Smooth muscle cell (in vitro differentiated cells): Measurements from ENCODE around the gene ZNF579. TPM values are rescaled to one million over a fixed set of nuclear protein-coding genes. Genes with fewer than 3 reads are reported as not detected.

Experiments used
- DNase-seq: peaks from one replicate; lab custom pipeline; 2025; ENCODE audit not compliant: unreplicated experiment; lab: John Stamatoyannopoulos, UW
- H2AFZ ChIP-seq: fragments of 200-600 bp; sonication (generic); 2 replicates; pipeline ENCODE4 v1.6.0; 2016; ENCODE audit warnings: antibody characterized with exemption, low read depth, mild to moderate bottlenecking
- H3F3A ChIP-seq: fragments of 200-600 bp; sonication (generic); 2 replicates; pipeline ENCODE4 v1.6.0; 2017; ENCODE audit warnings: antibody characterized with exemption, low read depth
- H3K27ac ChIP-seq: fragments of 200-600 bp; sonication (generic); 2 replicates; pipeline ENCODE4 v1.5.1; 2016; ENCODE audit warnings: low read depth, mild to moderate bottlenecking
- H3K27me3 ChIP-seq: fragments of 200-600 bp; sonication (generic); 2 replicates; pipeline ENCODE4 v1.6.1; 2016; ENCODE audit warnings: low read depth, mild to moderate bottlenecking
- H3K36me3 ChIP-seq: fragments of 200-600 bp; sonication (generic); 2 replicates; pipeline ENCODE4 v1.5.1; 2016; ENCODE audit warnings: low read depth
- H3K4me1 ChIP-seq: fragments of 200-600 bp; sonication (generic); 2 replicates; pipeline ENCODE4 v1.5.1; 2016; ENCODE audit warnings: low read depth
- H3K4me2 ChIP-seq: fragments of 200-600 bp; sonication (generic); 2 replicates; pipeline ENCODE4 v1.6.0; 2016; ENCODE audit warnings: mild to moderate bottlenecking
- H3K4me3 ChIP-seq: fragments of 200-600 bp; sonication (generic); 2 replicates; pipeline ENCODE4 v1.5.1; 2016; ENCODE audit warnings: mild to moderate bottlenecking
- H3K79me2 ChIP-seq: fragments of 200-600 bp; sonication (generic); 2 replicates; pipeline ENCODE4 v1.6.0; 2016; ENCODE audit warnings: low read depth, mild to moderate bottlenecking
- H3K9ac ChIP-seq: fragments of 200-600 bp; sonication (generic); 2 replicates; pipeline ENCODE4 v1.6.0; 2016; ENCODE audit warnings: low read depth
- H3K9me3 ChIP-seq: fragments of 200-600 bp; sonication (generic); replicated peaks from 2 replicates; pipeline ENCODE4 v1.5.1; 2016; ENCODE audit warnings: low read depth
- H4K20me1 ChIP-seq: fragments of 200-600 bp; sonication (generic); 2 replicates; pipeline ENCODE4 v1.6.0; 2016; ENCODE audit warnings: low read depth
- CTCF ChIP-seq: fragments of 200-600 bp; sonication (generic); IDR thresholded peaks from 2 replicates; pipeline ENCODE4 v1.5.1; 2017; ENCODE audit warnings: borderline replicate concordance, mild to moderate bottlenecking, antibody characterized with exemption; ENCODE audit not compliant: insufficient read depth, poor library complexity, severe bottlenecking
- WGBS: methylation state at CpG from one replicate; pipeline ENCODE4 v1.1.7; 2016; ENCODE audit warnings: low lambda C conversion rate; 5-methylcytosine and 5-hydroxymethylcytosine counted together
- polyA plus RNA-seq: library from polyadenylated mRNA; unstranded; fragments of >200 nt; fragmentation: Nextera tagmentation; extraction: Ambion mirVana; gene quantifications from 2 replicates; pipeline ENCODE4 v1.2.1, GENCODE V29; 2016
- total RNA-seq: library from RNA; depleted of rRNA; stranded (reverse); fragments of >200 nt; gene quantifications from 2 replicates; pipeline ENCODE4 v1.2.3, GENCODE V29; 2014

ZNF579 gene
- total and polyA plus RNA-seq, 2 experiments from 2014 or later: 4.2 to 15.1 TPM

GRCh38 chr19:55624109-55625003 is 43.7 kb upstream of the ZNF579 start, which contains the start of gene ZNF784:
TSS of gene ZNF784 (minus strand) at chr19:55624566. CDS start at chr19:55624561, 5 bp downstream.
- Histone ChIP-seq H3K79me2 (no peaks in the 10 kb centered on the region), H2AFZ (peak within 1 kb of the TSS; percentile 96), H3K9ac (peak within 1 kb of the TSS; percentile 91), H3K4me3 (peak within 1 kb of the TSS; percentile 63), H3F3A (peaks cover 12% of the 10 kb centered on the region), H3K36me3 (no peaks in the 10 kb centered on the region), H3K27me3 (no peaks in the 10 kb centered on the region), H3K4me1 (no peaks in the 10 kb centered on the region), H3K4me2 (peak within 1 kb of the TSS; percentile 97), H3K9me3 (no peaks in the 10 kb centered on the region), H3K27ac (peak within 1 kb of the TSS; percentile 92), H4K20me1 (peaks cover 8% of the 10 kb centered on the region)
- WGBS: 6% methylated on average over 37 of the region's 56 CpGs
- DNase-seq: peak; percentile 95
- no peak for TF ChIP-seq CTCF

- Histone ChIP-seq H2AFZ (no peak overlapping the region), H3K36me3 (no peaks in the 10 kb centered on the region), H3K4me1 (no peaks in the 10 kb centered on the region), H3K9me3 (no peaks in the 10 kb centered on the region), H4K20me1 (peaks cover 8% of the 10 kb centered on the region), H3K27me3 (no peaks in the 10 kb centered on the region), H3K9ac (no peak overlapping the region), H3K79me2 (no peaks in the 10 kb centered on the region), H3K4me3 (peak overlapping the region; percentile 63), H3K4me2 (peak overlapping the region; percentile 56), H3K27ac (peak overlapping the region; percentile 40), H3F3A (peaks cover 12% of the 10 kb centered on the region)
- 79% methylated on average over 7 of the region's 7 CpGs for WGBS
- DNase-seq: no peak
- no peak for TF ChIP-seq CTCF
These were observed 42.9 kb upstream of the ZNF579 start for GRCh38 chr19:55623561-55623960.

- no peaks in the 10 kb centered on the region for H3K27me3 ChIP-seq
These were observed 42.5 kb upstream of the ZNF579 start for GRCh38 chr19:55623130-55623529.

More at GRCh38 chr19:55623130-55623529, 42.5 kb upstream of the ZNF579 start:
- Histone ChIP-seq H3K4me3 (no peak overlapping the region), H3K4me2 (no peak overlapping the region), H3K79me2 (no peaks in the 10 kb centered on the region), H3K27ac (no peak overlapping the region), H3F3A (peaks cover 12% of the 10 kb centered on the region), H3K9ac (no peak overlapping the region), H3K36me3 (no peaks in the 10 kb centered on the region), H3K9me3 (no peaks in the 10 kb centered on the region), H4K20me1 (peaks cover 8% of the 10 kb centered on the region), H2AFZ (no peak overlapping the region), H3K4me1 (no peaks in the 10 kb centered on the region)
- no peak for DNase-seq
- WGBS: 97% methylated on average over 7 of the region's 7 CpGs
- no peak for TF ChIP-seq CTCF
